Panc1 (cell line): Measurements from ENCODE around the gene CCNK. TPM values are rescaled to one million over a fixed set of nuclear protein-coding genes. Genes with fewer than 3 reads are reported as not detected.

Experiments used
- ATAC-seq: fragments of 200-7000 bp; cut with Tn5 transposase; 2 replicates; pipeline ENCODE4 v1.9.1; 2020; ENCODE audit warnings: mild to moderate bottlenecking, moderate library complexity
- BruUV-seq: library from RNA; stranded (reverse); fragments of 400-500 nt; replicated peaks from 2 replicates; lab custom pipeline; 2021; lab: Mats Ljungman, UMichigan
- CTCF ChIA-PET: fragments of 300-600 bp; sonication (Branson Sonifier 250); formaldehyde crosslinking; loops from one replicate; lab custom pipeline; 2022; ENCODE audit warnings: antibody characterized with exemption; lab: Charles Lee
- POLR2A ChIA-PET: fragments of 300-600 bp; sonication (Branson Sonifier 250); formaldehyde crosslinking; loops from one replicate; lab custom pipeline; 2022; ENCODE audit warnings: antibody characterized with exemption; lab: Charles Lee
- DNase-seq: peaks from one replicate; pipeline ENCODE4 v3.0.0-alpha.2; 2010; ENCODE audit warnings: low read depth, low spot score
- H3K27ac ChIP-seq: 2 replicates; pipeline ENCODE4 v1.5.1; 2011; ENCODE audit warnings: mild to moderate bottlenecking, low read length, inconsistent platforms
- H3K27me3 ChIP-seq: fragments of 200-500 bp; sonication (Bioruptor generic); 2 replicates; pipeline ENCODE4 v1.6.0; 2014; ENCODE audit warnings: low read length, inconsistent platforms; ENCODE audit not compliant: control insufficient read depth, insufficient read depth
- H3K36me3 ChIP-seq: fragments of 200-500 bp; sonication (Bioruptor generic); 2 replicates; pipeline ENCODE4 v1.5.1; 2014; ENCODE audit warnings: inconsistent platforms, mild to moderate bottlenecking, low read length, moderate library complexity; ENCODE audit not compliant: control insufficient read depth, insufficient read depth
- H3K4me1 ChIP-seq: 2 replicates; pipeline ENCODE4 v1.5.1; 2011; ENCODE audit warnings: inconsistent platforms, mild to moderate bottlenecking, low read length, moderate library complexity; ENCODE audit not compliant: control insufficient read depth, insufficient read depth
- H3K4me3 ChIP-seq, 2 experiments: 2 replicates each; pipeline ENCODE4 v1.5.1; 2011 to 2012; ENCODE audit warnings: low read depth in 2 of 2, low read length in 2 of 2, mild to moderate bottlenecking in 2 of 2, inconsistent platforms in 1 of 2, moderate library complexity in 1 of 2
- H3K9me3 ChIP-seq: fragments of 200-500 bp; sonication (Bioruptor generic); 2 replicates; pipeline ENCODE4 v1.5.1; 2014; ENCODE audit warnings: low read depth, mild to moderate bottlenecking, inconsistent platforms, low read length, moderate library complexity; ENCODE audit not compliant: control insufficient read depth, insufficient read depth
- CTCF ChIP-seq: fragments of 450-650 bp; IDR thresholded peaks from 2 replicates; pipeline ENCODE4 v1.5.1; 2017; ENCODE audit warnings: mild to moderate bottlenecking
- REST ChIP-seq, 2 experiments: IDR thresholded peaks; 2 replicates each; pipeline ENCODE4 v1.6.1; 2011 to 2012; ENCODE audit warnings: low read depth in 2 of 2, control low read depth in 1 of 2, low read length in 1 of 2, mild to moderate bottlenecking in 1 of 2, moderate library complexity in 1 of 2; ENCODE audit not compliant: insufficient read depth in 1 of 2
- TCF7L2 ChIP-seq: IDR thresholded peaks from 2 replicates; pipeline ENCODE4 v1.6.1; 2011; ENCODE audit warnings: mild to moderate bottlenecking, low read depth, low read length, inconsistent platforms
- in situ Hi-C: cut with HindIII; loops from 2 replicates; pipeline ENCODE4 v1.10.0; 2016; ENCODE audit warnings: low sequenced_read_pairs, low pct_unique_long_range_greater_than_20kb
- intact Hi-C: fragments of 100-400 bp; cut with micrococcal nuclease; formaldehyde crosslinking; loops from one replicate; pipeline ENCODE4 v1.10.0; 2022; ENCODE audit not compliant: unreplicated experiment
- total RNA-seq: library from RNA; stranded (reverse); gene quantifications from one replicate; pipeline ENCODE4 v1.2.1, GENCODE V29; 2021; ENCODE audit not compliant: unreplicated experiment

Gene CCNK
- total RNA-seq, 1 experiment from 2014 or later, result 47.8 TPM

GRCh38 chr14:99463974-99464373, 17.2 kb upstream of the CCNK start:
- H3K4me1 ChIP-seq, result no peaks in the 10 kb centered on the region
- no peaks in the 10 kb centered on the region for H3K27me3 ChIP-seq
- H3K36me3 ChIP-seq, result peaks cover 2% of the 10 kb centered on the region; the same call in 1 of the 2 replicates
- no peak for TF ChIP-seq TCF7L2
- no peak for TF ChIP-seq CTCF
- no peak for TF ChIP-seq REST (IDR thresholded peaks at IDR 0.05; ENCODE audit: insufficient read depth in 1 of 2, low read depth in 2 of 2, low read length in 1 of 2)
- no peak overlapping the region for H3K4me3 ChIP-seq
- CTCF ChIA-PET, result no interaction called here
- in situ Hi-C loops, result no loop called here
- no peak overlapping the region for H3K27ac ChIP-seq
- ATAC-seq, result no peak
- DNase-seq, result no peak
- no TSS peak for BruUV-seq
- intact Hi-C loops, result no loop called here
- POLR2A ChIA-PET, result no interaction called here
- no peaks in the 10 kb centered on the region for H3K9me3 ChIP-seq

- no peak for DNase-seq
- POLR2A ChIA-PET, result no interaction called here
- TF ChIP-seq REST (IDR thresholded peaks at IDR 0.05; ENCODE audit: insufficient read depth in 1 of 2, low read depth in 2 of 2, low read length in 1 of 2), result no peak
- intact Hi-C loops, result no loop called here
- H3K4me1 ChIP-seq, result no peaks in the 10 kb centered on the region
- CTCF ChIA-PET, result no interaction called here
- no peak overlapping the region for H3K4me3 ChIP-seq
- no peak overlapping the region for H3K27ac ChIP-seq
- H3K9me3 ChIP-seq, result no peaks in the 10 kb centered on the region
- ATAC-seq, result no peak
- peaks cover 2% of the 10 kb centered on the region; the same call in 1 of the 2 replicates for H3K36me3 ChIP-seq
- in situ Hi-C loops, result no loop called here
- no peaks in the 10 kb centered on the region for H3K27me3 ChIP-seq
- BruUV-seq, result no TSS peak
Measured at GRCh38 chr14:99465288-99465687, 15.9 kb upstream of the CCNK start.
